LHCN-M2 (cell line): Measurements from ENCODE around the gene E2F2. TPM values are rescaled to one million over a fixed set of nuclear protein-coding genes. Genes with fewer than 3 reads are reported as not detected.

Experiments used
- DNase-seq: peaks from one replicate; pipeline ENCODE4 v3.0.0-alpha.2; 2012; ENCODE audit warnings: low read depth
- total RNA-seq: library from RNA; depleted of rRNA; stranded (reverse); fragments of >200 nt; gene quantifications from 2 replicates; pipeline ENCODE4 v1.2.3, GENCODE V29; 2014; rRNA removed

The E2F2 gene
- total RNA-seq, 1 experiment from 2014 or later = 6.6 TPM

- DNase-seq = no peak
Observed at GRCh38 chr1:23463286-23463685, 67.7 kb downstream of the E2F2 start.

- no peak for DNase-seq
Observed at GRCh38 chr1:23462766-23463165, 68.3 kb downstream of the E2F2 start.

GRCh38 chr1:23461050-23461449, 70.0 kb downstream of the E2F2 start:
- no peak for DNase-seq

- DNase-seq = no peak
Observed at GRCh38 chr1:23460519-23460918, 70.5 kb downstream of the E2F2 start.

GRCh38 chr1:23459338-23459757, 71.7 kb downstream of the E2F2 start:
- DNase-seq = no peak

Other genes starting within 250 kb of the E2F2 start
- gene HNRNPR, start 186.9 kb downstream of the E2F2 start, total RNA-seq = 126 and 140 TPM in 2 replicates
- gene ZNF436, start 161.4 kb downstream of the E2F2 start, total RNA-seq = 10.8 and 13.4 TPM in 2 replicates
- 1.5 TPM in 2 replicates for gene TCEA3, start 106.5 kb downstream of the E2F2 start, total RNA-seq
- 21.9 and 27.8 TPM in 2 replicates for gene ASAP3, start 47.1 kb downstream of the E2F2 start, total RNA-seq
- 335 and 553 TPM in 2 replicates for gene ID3, start 28.3 kb upstream of the E2F2 start, total RNA-seq
- 700 and 757 TPM in 2 replicates for gene RPL11, start 160.6 kb upstream of the E2F2 start, total RNA-seq
- 54.2 and 57.1 TPM in 2 replicates for gene ELOA, start 212.2 kb upstream of the E2F2 start, total RNA-seq
- gene PITHD1, start 247.2 kb upstream of the E2F2 start, total RNA-seq = 52.5 and 84.5 TPM in 2 replicates